H9 (cell line): Measurements from ENCODE around the gene BTRC. TPM values are rescaled to one million over a fixed set of nuclear protein-coding genes. Genes with fewer than 3 reads are reported as not detected.

Source experiments
- DNase-seq: peaks from one replicate; pipeline ENCODE4 v3.0.0-alpha.2; 2017
- H2AFZ ChIP-seq: one replicate; pipeline ENCODE4 v1.6.1; 2013; ENCODE audit warnings: mild to moderate bottlenecking, low read length, control low read depth, moderate library complexity
- H2AK5ac ChIP-seq: 2 replicates; pipeline ENCODE4 v1.6.1; 2013; ENCODE audit warnings: low read length, control low read depth, mixed read lengths; ENCODE audit not compliant: insufficient read length
- H2BK120ac ChIP-seq: one replicate; pipeline ENCODE4 v1.6.1; 2013; ENCODE audit warnings: low read depth, mild to moderate bottlenecking, low read length, control low read depth, inconsistent platforms; ENCODE audit not compliant: poor library complexity, severe bottlenecking
- H2BK12ac ChIP-seq: 2 replicates; pipeline ENCODE4 v1.6.1; 2013; ENCODE audit warnings: low read length, control low read depth, mixed read lengths, low read depth; ENCODE audit not compliant: insufficient read length
- H2BK15ac ChIP-seq: 2 replicates; pipeline ENCODE4 v1.6.1; 2013; ENCODE audit warnings: low read depth, low read length, control low read depth
- H2BK20ac ChIP-seq: one replicate; pipeline ENCODE4 v1.6.1; 2013; ENCODE audit warnings: low read depth, mild to moderate bottlenecking, low read length, control low read depth, inconsistent platforms; ENCODE audit not compliant: poor library complexity, severe bottlenecking
- H2BK5ac ChIP-seq: 2 replicates; pipeline ENCODE4 v1.6.1; 2013; ENCODE audit warnings: low read length, control low read depth, mixed read lengths; ENCODE audit not compliant: insufficient read length
- H3K14ac ChIP-seq: 2 replicates; pipeline ENCODE4 v1.6.1; 2013; ENCODE audit warnings: low read length, control low read depth; ENCODE audit not compliant: insufficient read depth
- H3K18ac ChIP-seq: 2 replicates; pipeline ENCODE4 v1.6.1; 2013; ENCODE audit warnings: low read depth, mild to moderate bottlenecking, mixed read lengths, low read length, control low read depth; ENCODE audit not compliant: insufficient read length
- H3K23ac ChIP-seq: 2 replicates; pipeline ENCODE4 v1.6.1; 2013; ENCODE audit warnings: low read length, control low read depth, mixed read lengths, low read depth; ENCODE audit not compliant: insufficient read length
- H3K23me2 ChIP-seq: 2 replicates; pipeline ENCODE4 v1.6.1; 2013; ENCODE audit warnings: low read depth, mild to moderate bottlenecking, mixed read lengths, low read length, control low read depth; ENCODE audit not compliant: insufficient read length, poor library complexity, severe bottlenecking
- H3K27ac ChIP-seq: 2 replicates; pipeline ENCODE4 v1.5.1; 2013; ENCODE audit warnings: low read length, control low read depth, mixed read lengths, low read depth; ENCODE audit not compliant: insufficient read length
- H3K27me3 ChIP-seq: 2 replicates; pipeline ENCODE4 v1.6.1; 2013; ENCODE audit warnings: low read length, control low read depth, inconsistent platforms; ENCODE audit not compliant: insufficient read depth
- H3K4ac ChIP-seq: 2 replicates; pipeline ENCODE4 v1.6.1; 2013; ENCODE audit warnings: low read depth, mild to moderate bottlenecking, control low read depth, inconsistent platforms, low read length, moderate library complexity
- H3K4me1 ChIP-seq: 2 replicates; pipeline ENCODE4 v1.6.1; 2013; ENCODE audit warnings: low read length, control low read depth, inconsistent platforms; ENCODE audit not compliant: insufficient read depth
- H3K4me2 ChIP-seq: 2 replicates; pipeline ENCODE4 v1.6.1; 2013; ENCODE audit warnings: low read length, control low read depth, mixed read lengths; ENCODE audit not compliant: insufficient read length, insufficient read depth
- H3K56ac ChIP-seq: 2 replicates; pipeline ENCODE4 v1.6.1; 2013; ENCODE audit warnings: low read depth, mild to moderate bottlenecking, mixed read lengths, low read length, control low read depth; ENCODE audit not compliant: insufficient read length
- H3K79me1 ChIP-seq: 2 replicates; pipeline ENCODE4 v1.6.1; 2013; ENCODE audit warnings: low read depth, mild to moderate bottlenecking, moderate library complexity, low read length, control low read depth, inconsistent platforms; ENCODE audit not compliant: insufficient read depth, poor library complexity, severe bottlenecking
- H3K79me2 ChIP-seq: 2 replicates; pipeline ENCODE4 v1.6.1; 2013; ENCODE audit warnings: low read length, control low read depth, inconsistent platforms; ENCODE audit not compliant: insufficient read depth
- H3K9ac ChIP-seq: 2 replicates; pipeline ENCODE4 v1.6.1; 2013; ENCODE audit warnings: low read length, control low read depth, mixed read lengths; ENCODE audit not compliant: insufficient read length; ENCODE audit errors: extremely low read depth
- H3K9me3 ChIP-seq: one replicate; pipeline ENCODE4 v1.6.1; 2013; ENCODE audit warnings: low read depth, low read length, inconsistent platforms; ENCODE audit not compliant: control insufficient read depth
- H3T11ph ChIP-seq: one replicate; pipeline ENCODE4 v1.6.1; 2013; ENCODE audit warnings: mild to moderate bottlenecking, low read length, control low read depth, inconsistent platforms
- H4K20me1 ChIP-seq: one replicate; pipeline ENCODE4 v1.6.1; 2013; ENCODE audit not compliant: control insufficient read depth, insufficient read length, insufficient read depth
- H4K5ac ChIP-seq: 2 replicates; pipeline ENCODE4 v1.6.1; 2013; ENCODE audit warnings: low read depth, mild to moderate bottlenecking, mixed read lengths, low read length, control low read depth; ENCODE audit not compliant: insufficient read length
- H4K8ac ChIP-seq: replicated peaks from 2 replicates; pipeline ENCODE4 v1.6.1; 2013; ENCODE audit warnings: low read length, control low read depth, mixed read lengths, low read depth; ENCODE audit not compliant: insufficient read length
- H4K91ac ChIP-seq: 2 replicates; pipeline ENCODE4 v1.6.1; 2013; ENCODE audit warnings: low read depth, mild to moderate bottlenecking, moderate library complexity, mixed read lengths, low read length, control low read depth; ENCODE audit not compliant: insufficient read length
- H3K27ac Mint-ChIP-seq, 3 experiments: 2 replicates in 2 of 3; 3 replicates in 1 of 3; pipeline ENCODE4 v1.8.0; 2020 to 2021; ENCODE audit warnings: mixed read lengths in 3 of 3, mild to moderate bottlenecking in 1 of 3, moderate library complexity in 1 of 3
- H3K27me3 Mint-ChIP-seq: 2 replicates; pipeline ENCODE4 v1.8.0; 2021; ENCODE audit warnings: low read depth, mild to moderate bottlenecking, moderate library complexity, mixed read lengths
- H3K36me3 Mint-ChIP-seq, 3 experiments: 2 replicates in 2 of 3; 3 replicates in 1 of 3; pipeline ENCODE4 v1.8.0; 2020 to 2021; ENCODE audit warnings: low read depth in 3 of 3, mixed read lengths in 3 of 3; ENCODE audit not compliant: insufficient read depth in 1 of 3
- H3K4me1 Mint-ChIP-seq, 2 experiments: 2 replicates each; pipeline ENCODE4 v1.8.0; 2020; ENCODE audit warnings: mixed read lengths in 2 of 2
- H3K4me3 Mint-ChIP-seq, 2 experiments: 2 replicates in 1 of 2; 3 replicates in 1 of 2; pipeline ENCODE4 v1.8.0; 2020 to 2021; ENCODE audit warnings: mild to moderate bottlenecking in 2 of 2, mixed read lengths in 2 of 2, moderate library complexity in 1 of 2
- H3K9me3 Mint-ChIP-seq, 2 experiments: 2 replicates in 1 of 2; 3 replicates in 1 of 2; pipeline ENCODE4 v1.8.0; 2020; ENCODE audit warnings: mild to moderate bottlenecking in 2 of 2, mixed read lengths in 2 of 2, moderate library complexity in 1 of 2
- CTCF ChIP-seq: fragments of 200-600 bp; sonication (generic); conservative IDR thresholded peaks from 3 replicates; pipeline ENCODE4 v1.8.0; 2021; ENCODE audit warnings: antibody characterized with exemption, mild to moderate bottlenecking
- WGBS: extraction: QIAGEN DNeasy Blood & Tissue Kit; methylation state at CpG from one replicate; pipeline ENCODE4 v1.1.7; 2013; ENCODE audit warnings: missing lambda C conversion rate, low lambda C conversion rate, mixed read lengths; ENCODE audit not compliant: insufficient read length; ENCODE audit errors: extremely low coverage; 5-methylcytosine and 5-hydroxymethylcytosine counted together
- total RNA-seq: library from RNA; stranded (reverse); gene quantifications from 2 replicates; pipeline ENCODE4 v1.2.1, GENCODE V29; 2021

Gene BTRC
- total RNA-seq, 1 experiment from 2014 or later: 24.2 TPM

DNA sequence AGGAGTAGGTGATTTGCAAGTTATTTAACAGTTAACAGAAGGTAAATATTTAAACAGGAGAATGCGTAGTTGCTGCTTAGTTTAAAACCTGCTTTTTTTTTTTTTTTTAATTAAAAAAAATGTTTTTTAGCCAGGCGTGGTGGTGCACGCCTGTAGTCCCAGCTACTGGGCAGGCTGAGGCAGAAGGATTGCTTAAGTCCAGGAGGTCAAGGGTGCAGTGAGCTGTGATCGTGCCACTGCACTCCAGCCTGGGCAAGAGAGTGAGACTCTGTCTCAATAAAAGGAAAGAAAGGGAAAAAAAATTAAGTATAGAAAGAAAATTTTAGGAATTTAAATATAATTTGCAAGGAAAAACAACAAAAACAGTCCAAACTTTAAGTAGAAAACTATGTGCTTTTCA is 71.6 kb downstream of the BTRC start:
- Histone ChIP-seq H3K9ac (no peak overlapping the region), H2AFZ (no peak overlapping the region), H3K79me1 (no peaks in the 10 kb centered on the region), H3K18ac (no peak overlapping the region), H3K4ac (no peak overlapping the region), H3K56ac (no peak overlapping the region), H4K5ac (no peak overlapping the region), H2AK5ac (no peak overlapping the region), H2BK20ac (no peak overlapping the region), H3K14ac (no peak overlapping the region), H3K4me1 (no peaks in the 10 kb centered on the region), H3K23ac (no peak overlapping the region), H2BK5ac (no peak overlapping the region), H4K20me1 (no peaks in the 10 kb centered on the region), H3K23me2 (no peaks in the 10 kb centered on the region), H3T11ph (no peak overlapping the region), H4K91ac (no peak overlapping the region), H3K79me2 (no peaks in the 10 kb centered on the region), H2BK120ac (no peak overlapping the region), H3K27ac (no peak overlapping the region), H2BK15ac (no peak overlapping the region), H3K27me3 (no peaks in the 10 kb centered on the region), H3K4me2 (no peak overlapping the region), H3K9me3 (no peaks in the 10 kb centered on the region), H2BK12ac (no peak overlapping the region), H4K8ac (no peak overlapping the region)
- DNase-seq: no peak
- Mint-ChIP-seq H3K27me3 (no peaks in the 10 kb centered on the region), H3K27ac (no peak overlapping the region), H3K4me1 (peaks cover 0 to 2% of the 10 kb centered on the region in 2 experiments; a peak in 1 of 4 replicates), H3K9me3 (no peaks in the 10 kb centered on the region), H3K36me3 (no peaks in the 10 kb centered on the region), H3K4me3 (no peak overlapping the region)
- TF ChIP-seq CTCF: no peak
- WGBS: no CpG with 5 or more reads among the region's 4 CpGs
